ENCODE results near the gene POLRMT.

The POLRMT gene

DNA sequence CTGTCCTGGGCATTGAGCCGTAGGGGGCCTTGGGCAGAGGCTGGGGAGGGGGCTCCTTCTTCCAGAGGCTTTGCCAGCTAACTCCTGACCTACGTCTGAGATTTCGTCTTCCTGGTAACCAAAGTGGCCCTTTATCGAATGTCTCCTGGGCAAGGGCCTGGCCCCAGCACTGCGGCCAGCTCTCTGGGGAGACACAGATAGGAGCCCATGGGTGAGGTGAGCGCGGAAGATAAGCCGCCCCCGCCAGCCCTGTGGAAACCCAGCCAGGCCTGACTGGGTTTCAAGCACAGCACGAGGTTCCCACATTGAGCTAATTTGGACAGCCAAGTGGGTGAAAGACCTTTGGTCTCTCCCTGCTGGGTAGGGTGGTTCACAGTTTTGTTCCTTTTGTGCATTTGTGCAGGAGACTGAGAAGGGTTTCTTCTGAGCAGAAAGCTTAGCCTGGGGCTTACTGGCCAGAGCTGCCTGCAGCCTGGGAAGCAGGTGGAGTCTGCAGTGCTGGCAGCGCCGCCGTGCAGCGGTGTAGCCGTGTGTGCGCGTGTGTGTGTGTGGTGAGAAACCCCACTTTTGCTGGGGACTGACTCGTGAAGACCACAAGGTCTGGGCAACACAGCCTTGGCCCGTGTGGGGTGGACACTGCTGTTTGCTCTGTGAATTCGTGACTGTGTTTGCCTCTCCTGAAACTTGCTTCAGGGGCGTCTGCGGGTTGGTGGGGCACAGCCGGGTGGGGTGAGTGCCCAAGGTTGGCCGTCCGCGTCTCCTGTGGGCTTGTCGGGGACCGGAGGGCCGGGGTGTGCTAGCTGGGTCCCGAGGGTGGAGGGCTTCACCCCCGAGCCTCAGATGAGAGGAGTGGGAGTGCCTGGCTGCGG, 58.4 kb downstream of the POLRMT start:
- TF ChIP-seq, protein P1, sequence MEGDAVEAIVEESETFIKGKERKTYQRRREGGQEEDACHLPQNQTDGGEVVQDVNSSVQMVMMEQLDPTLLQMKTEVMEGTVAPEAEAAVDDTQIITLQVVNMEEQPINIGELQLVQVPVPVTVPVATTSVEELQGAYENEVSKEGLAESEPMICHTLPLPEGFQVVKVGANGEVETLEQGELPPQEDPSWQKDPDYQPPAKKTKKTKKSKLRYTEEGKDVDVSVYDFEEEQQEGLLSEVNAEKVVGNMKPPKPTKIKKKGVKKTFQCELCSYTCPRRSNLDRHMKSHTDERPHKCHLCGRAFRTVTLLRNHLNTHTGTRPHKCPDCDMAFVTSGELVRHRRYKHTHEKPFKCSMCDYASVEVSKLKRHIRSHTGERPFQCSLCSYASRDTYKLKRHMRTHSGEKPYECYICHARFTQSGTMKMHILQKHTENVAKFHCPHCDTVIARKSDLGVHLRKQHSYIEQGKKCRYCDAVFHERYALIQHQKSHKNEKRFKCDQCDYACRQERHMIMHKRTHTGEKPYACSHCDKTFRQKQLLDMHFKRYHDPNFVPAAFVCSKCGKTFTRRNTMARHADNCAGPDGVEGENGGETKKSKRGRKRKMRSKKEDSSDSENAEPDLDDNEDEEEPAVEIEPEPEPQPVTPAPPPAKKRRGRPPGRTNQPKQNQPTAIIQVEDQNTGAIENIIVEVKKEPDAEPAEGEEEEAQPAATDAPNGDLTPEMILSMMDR (conservative IDR thresholded peaks at IDR 0.05; ENCODE audit: low read depth, low read length), result peak; percentile 3
- peak overlapping the region; percentile 95 for H3K4me3 ChIP-seq (ENCODE audit: low read length)
- no peak for DNase-seq (ENCODE audit: low read depth)

DNA sequence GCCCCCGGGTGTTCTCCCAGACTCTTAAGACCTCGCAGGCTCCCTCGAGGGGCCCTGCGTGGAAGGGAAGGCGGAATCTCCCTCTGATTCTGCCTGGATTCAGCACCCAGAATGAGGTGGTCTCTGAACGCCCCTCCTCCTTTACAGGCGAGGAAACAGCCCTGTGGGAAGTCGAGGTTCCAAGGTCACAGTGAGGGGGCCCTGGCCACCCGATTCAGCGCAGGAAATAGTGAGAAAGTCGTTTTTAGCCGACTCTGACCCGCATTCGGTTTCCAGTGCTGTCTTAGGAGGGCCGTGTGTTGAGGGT, 59.9 kb downstream of the POLRMT start:
- no peak for DNase-seq (ENCODE audit: low read depth)
- TF ChIP-seq, protein P1 (conservative IDR thresholded peaks at IDR 0.05; ENCODE audit: low read depth, low read length), result no peak
- peak overlapping the region; percentile 95 for H3K4me3 ChIP-seq (ENCODE audit: low read length)

DNA sequence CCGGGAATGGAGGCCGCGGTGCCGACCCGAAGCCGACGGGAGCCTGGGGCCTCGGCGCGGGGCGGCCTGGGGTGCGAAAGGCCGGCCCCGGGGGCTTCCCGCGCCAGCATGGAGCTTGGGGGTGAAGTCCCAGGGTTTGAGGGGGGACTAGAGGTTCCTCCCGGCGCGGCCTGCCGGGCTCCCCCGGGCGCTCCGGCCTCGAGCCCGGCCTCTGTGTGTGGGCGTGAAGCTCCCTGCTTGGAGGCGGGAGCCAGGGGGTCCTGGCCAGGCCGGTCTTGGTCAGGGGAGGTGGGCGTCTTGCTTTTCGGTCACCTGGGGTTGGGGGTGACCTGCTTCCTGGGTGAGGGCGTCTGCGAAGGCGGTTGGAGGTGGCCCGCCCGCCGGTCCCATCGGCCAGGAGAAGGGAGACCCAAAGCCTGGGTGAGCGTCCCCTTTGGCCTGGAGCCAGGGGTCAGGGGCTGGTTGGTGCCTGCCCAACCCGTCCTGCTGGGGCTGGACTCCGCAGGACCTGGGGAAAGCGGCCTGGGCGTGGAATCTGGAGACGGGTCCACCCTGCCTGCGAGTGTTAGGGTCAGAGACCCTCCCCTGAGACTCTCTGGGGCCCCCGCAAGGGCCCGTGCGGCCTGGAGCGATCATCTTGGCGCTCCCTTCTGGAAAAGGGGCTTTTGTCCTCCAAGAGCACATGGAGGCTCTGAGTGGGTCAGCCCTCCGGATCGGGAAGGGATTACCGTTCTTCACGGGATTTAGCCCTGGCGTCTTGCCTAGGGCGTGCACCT, 60.4 kb downstream of the POLRMT start:
- peak; percentile 75 for DNase-seq (ENCODE audit: low read depth)
- TF ChIP-seq, protein P1 (conservative IDR thresholded peaks at IDR 0.05; ENCODE audit: low read depth, low read length), result no peak
- peak overlapping the region; percentile 95 for H3K4me3 ChIP-seq (ENCODE audit: low read length)

DNA sequence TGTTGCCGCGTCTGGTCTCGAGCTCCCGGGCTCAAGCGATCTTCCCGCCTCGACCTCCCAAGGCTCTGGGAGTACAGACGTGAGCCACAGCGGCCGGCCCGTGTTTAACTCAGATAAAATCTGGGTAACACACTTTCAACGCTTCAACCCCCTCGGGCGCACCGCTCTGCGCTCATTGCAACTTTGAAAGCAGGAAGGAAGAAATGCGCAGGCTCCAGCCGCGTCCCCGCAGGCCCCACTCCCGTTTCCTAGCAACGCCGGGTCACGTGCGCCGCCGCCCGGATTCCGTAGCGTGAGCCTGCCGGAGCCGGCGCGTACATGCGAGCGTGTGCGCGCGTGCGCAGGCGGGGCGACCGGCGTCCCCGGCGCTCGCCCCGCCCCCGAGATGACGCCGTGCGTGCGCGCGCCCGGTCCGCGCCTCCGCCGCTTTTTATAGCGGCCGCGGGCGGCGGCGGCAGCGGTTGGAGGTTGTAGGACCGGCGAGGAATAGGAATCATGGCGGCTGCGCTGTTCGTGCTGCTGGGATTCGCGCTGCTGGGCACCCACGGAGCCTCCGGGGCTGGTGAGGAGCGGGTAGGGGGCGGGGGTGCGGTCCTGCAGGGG, 61.1 kb downstream of the POLRMT start, which contains the start of gene BSG:
Gene BSG, plus strand, starts transcription at position 457 of the 603 bp plus-strand sequence. Its CDS starts 39 bp downstream, at position 496.
- TF ChIP-seq, protein P1 (conservative IDR thresholded peaks at IDR 0.05; ENCODE audit: low read depth, low read length), result no peak
- peak; percentile 82 for DNase-seq (ENCODE audit: low read depth)
- peak within 1 kb of the TSS; percentile 95 for H3K4me3 ChIP-seq (ENCODE audit: low read length)

DNA sequence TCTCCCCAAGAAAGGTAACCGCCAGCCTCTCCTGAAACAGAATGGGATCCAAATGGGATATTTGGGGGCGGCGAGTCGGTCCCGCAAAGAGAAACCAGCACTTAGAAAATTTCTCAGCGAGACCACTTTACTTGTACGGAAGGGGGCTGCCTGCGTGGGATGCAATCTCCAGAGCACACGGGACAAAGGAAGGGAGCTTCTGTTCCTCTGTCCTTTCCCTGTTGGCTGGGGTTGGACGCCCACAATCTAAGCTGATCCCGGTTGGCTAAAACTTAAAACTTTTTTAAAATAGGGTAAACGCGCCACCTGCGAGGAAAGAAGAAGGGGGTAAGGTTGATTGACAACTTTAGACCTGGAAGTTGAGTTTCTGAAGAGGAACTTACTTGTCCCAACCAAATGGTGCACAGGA, 61.8 kb downstream of the POLRMT start:
- peak overlapping the region; percentile 46 for H3K4me3 ChIP-seq (ENCODE audit: low read length)
- TF ChIP-seq, protein P1 (conservative IDR thresholded peaks at IDR 0.05; ENCODE audit: low read depth, low read length), result no peak
- no peak for DNase-seq (ENCODE audit: low read depth)

GRCh38 chr19:570937-571565, 62.3 kb downstream of the POLRMT start:
- no peak for DNase-seq (ENCODE audit: low read depth)
- H3K4me3 ChIP-seq (ENCODE audit: low read length), result peak overlapping the region; percentile 46
- TF ChIP-seq, protein P1 (conservative IDR thresholded peaks at IDR 0.05; ENCODE audit: low read depth, low read length), result no peak

Data from retinal pigment epithelial cell (primary cell).